ENCODE results near the gene TSEN2.

DNA sequence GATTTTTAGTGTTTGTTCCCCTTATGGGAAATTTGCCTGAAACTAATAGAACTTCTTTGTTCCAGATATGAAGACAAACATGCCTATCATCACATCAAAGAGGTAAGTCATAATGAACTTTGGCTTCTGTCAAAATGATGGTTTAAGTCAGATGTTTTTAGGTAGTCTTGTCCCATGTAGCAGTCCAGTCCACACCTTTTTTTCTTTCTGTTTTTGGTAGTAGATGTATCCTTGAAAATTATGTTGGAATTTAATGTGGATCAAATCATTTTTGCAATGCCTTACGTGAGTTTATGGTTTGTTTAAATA, 12.1 kb downstream of the TSEN2 start:
- TF ChIP-seq TCF12 (IDR thresholded peaks at IDR 0.05; ENCODE audit: low read depth) = no peak
- TF ChIP-seq YY1 (IDR thresholded peaks at IDR 0.05; ENCODE audit: low read depth) = no peak
- TF ChIP-seq NFIC (IDR thresholded peaks at IDR 0.05) = no peak
- TF ChIP-seq TAF1 (IDR thresholded peaks at IDR 0.05; ENCODE audit: low read depth) = no peak
- no peak for TF ChIP-seq EGR1 (IDR thresholded peaks at IDR 0.05)
- TF ChIP-seq, protein P1, sequence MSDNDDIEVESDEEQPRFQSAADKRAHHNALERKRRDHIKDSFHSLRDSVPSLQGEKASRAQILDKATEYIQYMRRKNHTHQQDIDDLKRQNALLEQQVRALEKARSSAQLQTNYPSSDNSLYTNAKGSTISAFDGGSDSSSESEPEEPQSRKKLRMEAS (IDR thresholded peaks at IDR 0.05) = no peak
- TF ChIP-seq, protein P2, sequence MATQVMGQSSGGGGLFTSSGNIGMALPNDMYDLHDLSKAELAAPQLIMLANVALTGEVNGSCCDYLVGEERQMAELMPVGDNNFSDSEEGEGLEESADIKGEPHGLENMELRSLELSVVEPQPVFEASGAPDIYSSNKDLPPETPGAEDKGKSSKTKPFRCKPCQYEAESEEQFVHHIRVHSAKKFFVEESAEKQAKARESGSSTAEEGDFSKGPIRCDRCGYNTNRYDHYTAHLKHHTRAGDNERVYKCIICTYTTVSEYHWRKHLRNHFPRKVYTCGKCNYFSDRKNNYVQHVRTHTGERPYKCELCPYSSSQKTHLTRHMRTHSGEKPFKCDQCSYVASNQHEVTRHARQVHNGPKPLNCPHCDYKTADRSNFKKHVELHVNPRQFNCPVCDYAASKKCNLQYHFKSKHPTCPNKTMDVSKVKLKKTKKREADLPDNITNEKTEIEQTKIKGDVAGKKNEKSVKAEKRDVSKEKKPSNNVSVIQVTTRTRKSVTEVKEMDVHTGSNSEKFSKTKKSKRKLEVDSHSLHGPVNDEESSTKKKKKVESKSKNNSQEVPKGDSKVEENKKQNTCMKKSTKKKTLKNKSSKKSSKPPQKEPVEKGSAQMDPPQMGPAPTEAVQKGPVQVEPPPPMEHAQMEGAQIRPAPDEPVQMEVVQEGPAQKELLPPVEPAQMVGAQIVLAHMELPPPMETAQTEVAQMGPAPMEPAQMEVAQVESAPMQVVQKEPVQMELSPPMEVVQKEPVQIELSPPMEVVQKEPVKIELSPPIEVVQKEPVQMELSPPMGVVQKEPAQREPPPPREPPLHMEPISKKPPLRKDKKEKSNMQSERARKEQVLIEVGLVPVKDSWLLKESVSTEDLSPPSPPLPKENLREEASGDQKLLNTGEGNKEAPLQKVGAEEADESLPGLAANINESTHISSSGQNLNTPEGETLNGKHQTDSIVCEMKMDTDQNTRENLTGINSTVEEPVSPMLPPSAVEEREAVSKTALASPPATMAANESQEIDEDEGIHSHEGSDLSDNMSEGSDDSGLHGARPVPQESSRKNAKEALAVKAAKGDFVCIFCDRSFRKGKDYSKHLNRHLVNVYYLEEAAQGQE (IDR thresholded peaks at IDR 0.05; ENCODE audit: low read depth) = no peak

All from Ishikawa (cell line).